Measurements from ENCODE around the gene CAMK2N1. TPM values are rescaled to one million over a fixed set of nuclear protein-coding genes. Genes with fewer than 3 reads are reported as not detected.

Gene CAMK2N1
- total RNA-seq, 1 experiment from 2014 or later: 10.1 TPM

DNA sequence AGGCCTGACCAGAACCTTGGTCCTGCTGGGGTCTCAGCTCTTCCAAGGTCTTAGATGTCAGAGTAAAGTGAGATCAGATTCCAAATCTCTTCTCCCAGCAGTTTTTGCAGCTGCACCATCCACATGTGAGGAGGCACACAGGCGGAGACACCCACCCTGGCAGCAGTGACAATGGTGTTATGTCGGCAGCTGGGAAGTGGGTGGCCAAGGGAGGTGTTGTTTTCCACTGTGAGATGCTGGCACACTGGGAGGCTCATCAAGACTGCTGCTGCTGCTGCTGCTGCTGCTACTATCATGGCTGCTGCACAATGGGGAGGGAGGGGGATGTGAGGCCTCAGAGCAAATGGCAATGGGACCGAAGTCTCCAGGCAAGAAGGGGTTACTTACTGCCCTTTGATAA is 23.6 kb downstream of the CAMK2N1 start:
- peaks cover 34% of the 10 kb centered on the region for H3K27me3 Mint-ChIP-seq (ENCODE audit: low read depth)
- peaks cover 5% of the 10 kb centered on the region for H3K9me3 Mint-ChIP-seq
- H3K4me1 Mint-ChIP-seq: no peaks in the 10 kb centered on the region
- TF ChIP-seq KAT7 (CRISPR knock-in tag; IDR thresholded peaks at IDR 0.05; ENCODE audit: borderline replicate concordance) (no peak), ELF4 (CRISPR knock-in tag; IDR thresholded peaks at IDR 0.05; ENCODE audit: low read depth) (no peak), JUN (CRISPR knock-in tag; IDR thresholded peaks at IDR 0.05) (no peak), ZNF232 (CRISPR knock-in tag; IDR thresholded peaks at IDR 0.05) (no peak), ZNF416 (CRISPR knock-in tag; IDR thresholded peaks at IDR 0.05) (no peak), CREB1 (CRISPR knock-in tag; IDR thresholded peaks at IDR 0.05) (no peak), RELA (CRISPR knock-in tag; IDR thresholded peaks at IDR 0.05; ENCODE audit: borderline replicate concordance) (no peak), MYBL2 (CRISPR knock-in tag; IDR thresholded peaks at IDR 0.05) (no peak), ZNF671 (CRISPR knock-in tag; IDR thresholded peaks at IDR 0.05) (no peak), TCF7 (CRISPR knock-in tag; IDR thresholded peaks at IDR 0.05; ENCODE audit: low read depth) (no peak), SMAD3 (CRISPR knock-in tag; IDR thresholded peaks at IDR 0.05; ENCODE audit: borderline replicate concordance) (no peak), ESRRA (CRISPR knock-in tag; IDR thresholded peaks at IDR 0.05; ENCODE audit: borderline replicate concordance) (no peak), IRF2 (CRISPR knock-in tag; IDR thresholded peaks at IDR 0.05; ENCODE audit: borderline replicate concordance, low read depth) (no peak)
- TF ChIP-seq, protein P1, sequence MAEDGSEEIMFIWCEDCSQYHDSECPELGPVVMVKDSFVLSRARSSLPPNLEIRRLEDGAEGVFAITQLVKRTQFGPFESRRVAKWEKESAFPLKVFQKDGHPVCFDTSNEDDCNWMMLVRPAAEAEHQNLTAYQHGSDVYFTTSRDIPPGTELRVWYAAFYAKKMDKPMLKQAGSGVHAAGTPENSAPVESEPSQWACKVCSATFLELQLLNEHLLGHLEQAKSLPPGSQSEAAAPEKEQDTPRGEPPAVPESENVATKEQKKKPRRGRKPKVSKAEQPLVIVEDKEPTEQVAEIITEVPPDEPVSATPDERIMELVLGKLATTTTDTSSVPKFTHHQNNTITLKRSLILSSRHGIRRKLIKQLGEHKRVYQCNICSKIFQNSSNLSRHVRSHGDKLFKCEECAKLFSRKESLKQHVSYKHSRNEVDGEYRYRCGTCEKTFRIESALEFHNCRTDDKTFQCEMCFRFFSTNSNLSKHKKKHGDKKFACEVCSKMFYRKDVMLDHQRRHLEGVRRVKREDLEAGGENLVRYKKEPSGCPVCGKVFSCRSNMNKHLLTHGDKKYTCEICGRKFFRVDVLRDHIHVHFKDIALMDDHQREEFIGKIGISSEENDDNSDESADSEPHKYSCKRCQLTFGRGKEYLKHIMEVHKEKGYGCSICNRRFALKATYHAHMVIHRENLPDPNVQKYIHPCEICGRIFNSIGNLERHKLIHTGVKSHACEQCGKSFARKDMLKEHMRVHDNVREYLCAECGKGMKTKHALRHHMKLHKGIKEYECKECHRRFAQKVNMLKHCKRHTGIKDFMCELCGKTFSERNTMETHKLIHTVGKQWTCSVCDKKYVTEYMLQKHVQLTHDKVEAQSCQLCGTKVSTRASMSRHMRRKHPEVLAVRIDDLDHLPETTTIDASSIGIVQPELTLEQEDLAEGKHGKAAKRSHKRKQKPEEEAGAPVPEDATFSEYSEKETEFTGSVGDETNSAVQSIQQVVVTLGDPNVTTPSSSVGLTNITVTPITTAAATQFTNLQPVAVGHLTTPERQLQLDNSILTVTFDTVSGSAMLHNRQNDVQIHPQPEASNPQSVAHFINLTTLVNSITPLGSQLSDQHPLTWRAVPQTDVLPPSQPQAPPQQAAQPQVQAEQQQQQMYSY (CRISPR knock-in tag; IDR thresholded peaks at IDR 0.05): no peak
- TF ChIP-seq, protein P2, sequence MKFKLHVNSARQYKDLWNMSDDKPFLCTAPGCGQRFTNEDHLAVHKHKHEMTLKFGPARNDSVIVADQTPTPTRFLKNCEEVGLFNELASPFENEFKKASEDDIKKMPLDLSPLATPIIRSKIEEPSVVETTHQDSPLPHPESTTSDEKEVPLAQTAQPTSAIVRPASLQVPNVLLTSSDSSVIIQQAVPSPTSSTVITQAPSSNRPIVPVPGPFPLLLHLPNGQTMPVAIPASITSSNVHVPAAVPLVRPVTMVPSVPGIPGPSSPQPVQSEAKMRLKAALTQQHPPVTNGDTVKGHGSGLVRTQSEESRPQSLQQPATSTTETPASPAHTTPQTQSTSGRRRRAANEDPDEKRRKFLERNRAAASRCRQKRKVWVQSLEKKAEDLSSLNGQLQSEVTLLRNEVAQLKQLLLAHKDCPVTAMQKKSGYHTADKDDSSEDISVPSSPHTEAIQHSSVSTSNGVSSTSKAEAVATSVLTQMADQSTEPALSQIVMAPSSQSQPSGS (CRISPR knock-in tag; IDR thresholded peaks at IDR 0.05; ENCODE audit: borderline replicate concordance, low read depth): no peak
- TF ChIP-seq, protein P3, sequence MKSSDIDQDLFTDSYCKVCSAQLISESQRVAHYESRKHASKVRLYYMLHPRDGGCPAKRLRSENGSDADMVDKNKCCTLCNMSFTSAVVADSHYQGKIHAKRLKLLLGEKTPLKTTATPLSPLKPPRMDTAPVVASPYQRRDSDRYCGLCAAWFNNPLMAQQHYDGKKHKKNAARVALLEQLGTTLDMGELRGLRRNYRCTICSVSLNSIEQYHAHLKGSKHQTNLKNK (CRISPR knock-in tag; IDR thresholded peaks at IDR 0.05): no peak
- TF ChIP-seq, protein P4, sequence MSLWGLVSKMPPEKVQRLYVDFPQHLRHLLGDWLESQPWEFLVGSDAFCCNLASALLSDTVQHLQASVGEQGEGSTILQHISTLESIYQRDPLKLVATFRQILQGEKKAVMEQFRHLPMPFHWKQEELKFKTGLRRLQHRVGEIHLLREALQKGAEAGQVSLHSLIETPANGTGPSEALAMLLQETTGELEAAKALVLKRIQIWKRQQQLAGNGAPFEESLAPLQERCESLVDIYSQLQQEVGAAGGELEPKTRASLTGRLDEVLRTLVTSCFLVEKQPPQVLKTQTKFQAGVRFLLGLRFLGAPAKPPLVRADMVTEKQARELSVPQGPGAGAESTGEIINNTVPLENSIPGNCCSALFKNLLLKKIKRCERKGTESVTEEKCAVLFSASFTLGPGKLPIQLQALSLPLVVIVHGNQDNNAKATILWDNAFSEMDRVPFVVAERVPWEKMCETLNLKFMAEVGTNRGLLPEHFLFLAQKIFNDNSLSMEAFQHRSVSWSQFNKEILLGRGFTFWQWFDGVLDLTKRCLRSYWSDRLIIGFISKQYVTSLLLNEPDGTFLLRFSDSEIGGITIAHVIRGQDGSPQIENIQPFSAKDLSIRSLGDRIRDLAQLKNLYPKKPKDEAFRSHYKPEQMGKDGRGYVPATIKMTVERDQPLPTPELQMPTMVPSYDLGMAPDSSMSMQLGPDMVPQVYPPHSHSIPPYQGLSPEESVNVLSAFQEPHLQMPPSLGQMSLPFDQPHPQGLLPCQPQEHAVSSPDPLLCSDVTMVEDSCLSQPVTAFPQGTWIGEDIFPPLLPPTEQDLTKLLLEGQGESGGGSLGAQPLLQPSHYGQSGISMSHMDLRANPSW (CRISPR knock-in tag; conservative IDR thresholded peaks at IDR 0.05; ENCODE audit: low read depth): no peak
- no peak overlapping the region for H3K27ac Mint-ChIP-seq
- CTCF ChIA-PET: interaction anchor here (1.2 kb wide), 1 partner anchor 100 kb away, joined by 3 read pairs; no protein-coding TSS in a partner anchor
- POLR2A ChIA-PET: no interaction called here
- H3K4me3 Mint-ChIP-seq: no peak overlapping the region
- DNase-seq (ENCODE audit: low spot score) (no peak), ATAC-seq (no peak)
- no peaks in the 10 kb centered on the region for H3K36me3 Mint-ChIP-seq

DNA sequence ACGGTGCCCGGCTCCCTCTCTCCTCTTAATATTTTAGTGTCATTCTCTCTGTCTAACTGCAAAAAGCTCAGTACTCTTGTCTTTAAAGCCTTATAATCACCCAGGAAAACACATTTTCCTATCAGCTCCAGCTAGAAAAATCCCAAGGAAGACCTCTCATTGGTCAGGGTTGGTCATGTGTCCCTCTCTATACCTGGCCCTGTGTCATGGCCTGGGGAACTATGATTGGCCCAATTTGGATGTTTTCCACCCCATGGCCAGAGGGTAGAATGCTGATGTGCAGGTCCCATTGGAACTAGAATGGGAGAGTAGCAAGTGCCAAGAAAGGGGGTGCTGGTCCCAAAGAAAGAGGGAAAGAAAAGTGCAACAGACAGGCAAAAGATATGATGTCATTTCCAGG is 27.3 kb downstream of the CAMK2N1 start:
- H3K4me1 Mint-ChIP-seq: no peaks in the 10 kb centered on the region
- H3K36me3 Mint-ChIP-seq: no peaks in the 10 kb centered on the region
- peak; percentile 18; the same call in 1 of the 2 replicates for ATAC-seq
- ChIA-PET CTCF (interaction anchor here (1.2 kb wide), 1 partner anchor 537 kb away, joined by 3 read pairs; no protein-coding TSS in a partner anchor), POLR2A (interaction anchor here (0.6 kb wide), 1 partner anchor 61 kb away, joined by 5 read pairs; no protein-coding TSS in a partner anchor)
- no peak overlapping the region for H3K4me3 Mint-ChIP-seq
- H3K9me3 Mint-ChIP-seq: peaks cover 5% of the 10 kb centered on the region
- no peak overlapping the region for H3K27ac Mint-ChIP-seq
- peaks cover 32% of the 10 kb centered on the region for H3K27me3 Mint-ChIP-seq (ENCODE audit: low read depth)
- no peak for DNase-seq (ENCODE audit: low spot score)
- TF ChIP-seq, protein P5, sequence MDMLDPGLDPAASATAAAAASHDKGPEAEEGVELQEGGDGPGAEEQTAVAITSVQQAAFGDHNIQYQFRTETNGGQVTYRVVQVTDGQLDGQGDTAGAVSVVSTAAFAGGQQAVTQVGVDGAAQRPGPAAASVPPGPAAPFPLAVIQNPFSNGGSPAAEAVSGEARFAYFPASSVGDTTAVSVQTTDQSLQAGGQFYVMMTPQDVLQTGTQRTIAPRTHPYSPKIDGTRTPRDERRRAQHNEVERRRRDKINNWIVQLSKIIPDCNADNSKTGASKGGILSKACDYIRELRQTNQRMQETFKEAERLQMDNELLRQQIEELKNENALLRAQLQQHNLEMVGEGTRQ (CRISPR knock-in tag; IDR thresholded peaks at IDR 0.05): peak; percentile 54; the same call in 1 of the 2 replicates
- TF ChIP-seq, protein P6, sequence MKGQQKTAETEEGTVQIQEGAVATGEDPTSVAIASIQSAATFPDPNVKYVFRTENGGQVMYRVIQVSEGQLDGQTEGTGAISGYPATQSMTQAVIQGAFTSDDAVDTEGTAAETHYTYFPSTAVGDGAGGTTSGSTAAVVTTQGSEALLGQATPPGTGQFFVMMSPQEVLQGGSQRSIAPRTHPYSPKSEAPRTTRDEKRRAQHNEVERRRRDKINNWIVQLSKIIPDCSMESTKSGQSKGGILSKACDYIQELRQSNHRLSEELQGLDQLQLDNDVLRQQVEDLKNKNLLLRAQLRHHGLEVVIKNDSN (CRISPR knock-in tag; IDR thresholded peaks at IDR 0.05): peak; percentile 31; the same call in 1 of the 2 replicates
- TF ChIP-seq, protein P7, sequence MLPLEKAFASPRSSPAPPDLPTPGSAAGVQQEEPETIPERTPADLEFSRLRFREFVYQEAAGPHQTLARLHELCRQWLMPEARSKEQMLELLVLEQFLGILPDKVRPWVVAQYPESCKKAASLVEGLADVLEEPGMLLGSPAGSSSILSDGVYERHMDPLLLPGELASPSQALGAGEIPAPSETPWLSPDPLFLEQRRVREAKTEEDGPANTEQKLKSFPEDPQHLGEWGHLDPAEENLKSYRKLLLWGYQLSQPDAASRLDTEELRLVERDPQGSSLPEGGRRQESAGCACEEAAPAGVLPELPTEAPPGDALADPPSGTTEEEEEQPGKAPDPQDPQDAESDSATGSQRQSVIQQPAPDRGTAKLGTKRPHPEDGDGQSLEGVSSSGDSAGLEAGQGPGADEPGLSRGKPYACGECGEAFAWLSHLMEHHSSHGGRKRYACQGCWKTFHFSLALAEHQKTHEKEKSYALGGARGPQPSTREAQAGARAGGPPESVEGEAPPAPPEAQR (CRISPR knock-in tag; IDR thresholded peaks at IDR 0.05): no peak
- TF ChIP-seq KAT7 (CRISPR knock-in tag; IDR thresholded peaks at IDR 0.05; ENCODE audit: borderline replicate concordance): no peak
- TF ChIP-seq, protein P8, sequence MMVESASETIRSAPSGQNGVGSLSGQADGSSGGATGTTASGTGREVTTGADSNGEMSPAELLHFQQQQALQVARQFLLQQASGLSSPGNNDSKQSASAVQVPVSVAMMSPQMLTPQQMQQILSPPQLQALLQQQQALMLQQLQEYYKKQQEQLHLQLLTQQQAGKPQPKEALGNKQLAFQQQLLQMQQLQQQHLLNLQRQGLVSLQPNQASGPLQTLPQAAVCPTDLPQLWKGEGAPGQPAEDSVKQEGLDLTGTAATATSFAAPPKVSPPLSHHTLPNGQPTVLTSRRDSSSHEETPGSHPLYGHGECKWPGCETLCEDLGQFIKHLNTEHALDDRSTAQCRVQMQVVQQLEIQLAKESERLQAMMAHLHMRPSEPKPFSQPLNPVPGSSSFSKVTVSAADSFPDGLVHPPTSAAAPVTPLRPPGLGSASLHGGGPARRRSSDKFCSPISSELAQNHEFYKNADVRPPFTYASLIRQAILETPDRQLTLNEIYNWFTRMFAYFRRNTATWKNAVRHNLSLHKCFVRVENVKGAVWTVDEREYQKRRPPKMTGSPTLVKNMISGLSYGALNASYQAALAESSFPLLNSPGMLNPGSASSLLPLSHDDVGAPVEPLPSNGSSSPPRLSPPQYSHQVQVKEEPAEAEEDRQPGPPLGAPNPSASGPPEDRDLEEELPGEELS (CRISPR knock-in tag; IDR thresholded peaks at IDR 0.05): no peak

All from WTC11 (cell line).